HepG2 (cell line): ENCODE measurements around the gene PPY. TPM values are rescaled to one million over a fixed set of nuclear protein-coding genes. Genes with fewer than 3 reads are reported as not detected.

ENCODE experiments used
- ATAC-seq: fragments of 200-7000 bp; cut with Tn5 transposase; 3 replicates; pipeline ENCODE4 v1.9.1; 2020; ENCODE audit warnings: mild to moderate bottlenecking, moderate library complexity
- BruUV-seq: library from RNA; stranded (reverse); fragments of 400-500 nt; replicated peaks from 2 replicates; lab custom pipeline; 2021; lab: Mats Ljungman, UMichigan
- CTCF ChIA-PET: fragments of 300-600 bp; formaldehyde crosslinking; extraction: SDS; loops from one replicate; lab custom pipeline; 2021; ENCODE audit warnings: low total read pairs, inconsistent platforms, low intra/inter-chr PET ratio; lab: Yijun Ruan, JAX
- POLR2A ChIA-PET: fragments of 350-600 bp; sonication (Branson Sonifier 250); formaldehyde crosslinking; loops from one replicate; lab custom pipeline; 2020; ENCODE audit warnings: antibody characterized with exemption, inconsistent platforms; lab: Yijun Ruan, JAX
- DNase-seq: peaks from one replicate; pipeline ENCODE4 v3.0.0-alpha.2; 2015; ENCODE audit warnings: low spot score
- FAIRE-seq: peaks from 3 replicates; lab custom pipeline; 2011; peaks lifted over from hg19 to GRCh38; lab: Jason Lieb, UNC
- H2AFZ ChIP-seq: one replicate; pipeline ENCODE4 v1.6.1; 2011; ENCODE audit warnings: low read length, inconsistent platforms
- H3K27ac ChIP-seq: fragments of 300-600 bp; 3 replicates; pipeline ENCODE4 v1.8.0; 2011; ENCODE audit warnings: mixed run types, mild to moderate bottlenecking, mixed read lengths, low read length, inconsistent platforms; ENCODE audit not compliant: insufficient read depth; ENCODE audit errors: extremely low read length
- H3K27me3 ChIP-seq, 2 experiments: fragments of 200-600 bp in 1 of 2; 2 replicates in 1 of 2; 3 replicates in 1 of 2; pipeline versions ENCODE4 v1.6.0 to v1.8.0; 2011; ENCODE audit warnings: low read length in 2 of 2, mild to moderate bottlenecking in 2 of 2, moderate library complexity in 2 of 2, inconsistent platforms in 1 of 2; ENCODE audit not compliant: insufficient read depth in 2 of 2, control insufficient read depth in 1 of 2
- H3K36me3 ChIP-seq, 2 experiments: fragments of 200-600 bp in 1 of 2; replicated peaks in 1 of 2; 2 replicates in 1 of 2; 3 replicates in 1 of 2; pipeline versions ENCODE4 v1.5.1 to v1.8.0; 2011; ENCODE audit warnings: low read length in 2 of 2, inconsistent platforms in 1 of 2; ENCODE audit not compliant: insufficient read depth in 2 of 2, control insufficient read depth in 1 of 2
- H3K4me1 ChIP-seq: 2 replicates; pipeline ENCODE4 v1.5.1; 2012; ENCODE audit warnings: low read length, inconsistent platforms; ENCODE audit not compliant: insufficient read depth
- H3K4me2 ChIP-seq: 2 replicates; pipeline ENCODE4 v1.6.0; 2011; ENCODE audit warnings: low read depth, low read length, inconsistent platforms
- H3K4me3 ChIP-seq, 3 experiments: fragments of 200-600 bp in 1 of 3; sonication (generic), shearing (Covaris generic) in 1 of 3; replicated peaks in 1 of 3; 2 replicates each; pipeline ENCODE4 v1.5.1; 2011 to 2016; ENCODE audit warnings: low read length in 3 of 3, inconsistent platforms in 2 of 3, low read depth in 2 of 3, mild to moderate bottlenecking in 2 of 3, control low read depth in 1 of 3, mixed read lengths in 1 of 3; ENCODE audit not compliant: insufficient read depth in 1 of 3
- H3K79me2 ChIP-seq: one replicate; pipeline ENCODE4 v1.6.1; 2011; ENCODE audit warnings: low read length, inconsistent platforms; ENCODE audit not compliant: insufficient read depth
- H3K9ac ChIP-seq: 2 replicates; pipeline ENCODE4 v1.6.0; 2011; ENCODE audit warnings: mild to moderate bottlenecking, low read depth, low read length, inconsistent platforms; ENCODE audit not compliant: insufficient read depth
- H3K9me3 ChIP-seq: 2 replicates; pipeline ENCODE4 v1.5.1; 2012; ENCODE audit warnings: mild to moderate bottlenecking, low read length
- H4K20me1 ChIP-seq: 2 replicates; pipeline ENCODE4 v1.6.0; 2011; ENCODE audit warnings: inconsistent platforms, mild to moderate bottlenecking, low read length, moderate library complexity; ENCODE audit not compliant: insufficient read depth
- ELF1 ChIP-seq: sonication (generic); formaldehyde crosslinking; IDR thresholded peaks from 2 replicates; pipeline ENCODE4 v1.4.0; 2020; ENCODE audit warnings: missing genetic modification reagents
- PHF20 ChIP-seq: sonication (generic); formaldehyde crosslinking; IDR thresholded peaks from 2 replicates; pipeline ENCODE4 v1.5.0; 2020; ENCODE audit warnings: mild to moderate bottlenecking, missing genetic modification reagents
- RAD21 ChIP-seq: fragments of 450-650 bp; formaldehyde crosslinking; IDR thresholded peaks from 2 replicates; pipeline ENCODE4 v1.5.0; 2020; ENCODE audit warnings: mild to moderate bottlenecking
- ZNF33A ChIP-seq: sonication (generic); formaldehyde crosslinking; IDR thresholded peaks from 2 replicates; pipeline ENCODE4 v1.5.1; 2020; ENCODE audit warnings: missing genetic modification reagents, mild to moderate bottlenecking, moderate library complexity, borderline replicate concordance
- WGBS: methylation state at CpG from one replicate; pipeline ENCODE4 v1.1.6; 2017; ENCODE audit warnings: low lambda C conversion rate; 5-methylcytosine and 5-hydroxymethylcytosine counted together
- in situ Hi-C: cut with HindIII; loops from 2 replicates; pipeline ENCODE4 v1.10.0; 2017; ENCODE audit warnings: low pct_unique_long_range_greater_than_20kb; ENCODE audit not compliant: extremely low pct_ligation_motif_present
- intact Hi-C: fragments of 100-400 bp; cut with micrococcal nuclease; formaldehyde crosslinking; loops from one replicate; pipeline ENCODE4 v1.10.0; 2022; ENCODE audit not compliant: unreplicated experiment
- polyA plus RNA-seq, 8 experiments: library from polyadenylated mRNA; depleted of rRNA in 3 of 8; stranded (reverse) in 7 of 8; unstranded in 1 of 8; fragments of >200 nt; fragmentation: Illumina TruSeq in 4 of 8; extraction: Trizol in 4 of 8; gene quantifications; 2 replicates each; pipeline versions ENCODE4 v1.2.1 to v1.2.3, GENCODE V29; 2011 to 2016; ENCODE audit warnings: low read depth in 4 of 8, missing spikeins in 1 of 8, mixed read lengths in 1 of 8; ENCODE audit not compliant: insufficient read depth in 1 of 8
- total RNA-seq, 5 experiments: library from RNA; depleted of rRNA; stranded (reverse); fragments of >200 nt; fragmentation: Illumina TruSeq; extraction: Trizol; gene quantifications; 2 replicates each; pipeline ENCODE4 v1.2.3, GENCODE V29; 2016; ENCODE audit warnings: low read depth in 1 of 5
- TF ChIP-seq, protein P1 (sequence below): IDR thresholded peaks from 2 replicates; pipeline ENCODE4 v1.6.1; 2016; ENCODE audit warnings: low read depth, borderline replicate concordance
- TF ChIP-seq, protein P2 (sequence below): sonication (generic); formaldehyde crosslinking; IDR thresholded peaks from 2 replicates; pipeline ENCODE4 v1.4.0; 2020; ENCODE audit warnings: mild to moderate bottlenecking, low read depth, missing genetic modification reagents
- TF ChIP-seq, protein P3 (sequence below): sonication (generic); formaldehyde crosslinking; IDR thresholded peaks from 2 replicates; pipeline ENCODE4 v1.4.0; 2020; ENCODE audit warnings: missing genetic modification reagents, mild to moderate bottlenecking, borderline replicate concordance

The PPY gene
- total and polyA plus RNA-seq, 2 of the 13 experiments (the other 11 are each of a cell fraction or from before 2014, with no cell fraction given), result not detected

DNA sequence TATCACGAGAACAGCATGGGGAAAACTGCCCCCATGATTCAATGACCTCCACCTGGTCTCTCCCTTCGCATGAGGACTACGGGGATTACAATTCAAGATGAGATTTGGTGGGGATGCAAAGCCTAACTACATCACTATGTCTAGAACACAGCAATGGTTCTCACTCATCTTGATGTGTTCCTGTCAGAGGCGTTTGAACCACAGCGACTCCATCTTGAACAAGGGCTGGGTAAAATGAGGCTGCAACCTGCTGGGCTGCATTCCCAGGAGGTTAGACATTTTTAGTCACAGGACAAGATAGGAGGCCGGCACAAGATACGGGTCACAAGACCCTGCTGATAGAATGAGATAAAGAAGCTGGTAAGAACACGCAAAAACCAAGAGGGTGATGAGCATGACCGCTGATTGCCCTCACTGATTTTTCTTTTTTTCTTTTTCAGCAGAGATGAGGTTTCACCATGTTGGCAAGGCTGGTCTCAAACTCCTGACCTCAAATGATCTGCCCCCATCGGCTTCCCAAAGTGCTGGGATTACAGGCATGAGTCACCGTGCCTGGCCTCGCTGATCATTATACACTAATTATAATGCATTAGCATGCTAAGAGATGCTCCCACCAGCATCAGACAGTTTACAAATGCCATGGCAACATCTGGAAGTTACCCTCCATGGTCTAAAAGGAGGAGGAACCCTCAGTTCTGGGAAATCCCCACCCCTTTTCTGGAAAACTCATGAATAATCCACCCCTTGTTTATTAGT is 3.0 kb upstream of the PPY start:
- ATAC-seq (no peak), FAIRE-seq (no peak)
- H3K27ac ChIP-seq, result no peak overlapping the region
- intact Hi-C loops, result no loop called here
- no peaks in the 10 kb centered on the region for H3K4me1 ChIP-seq
- no peaks in the 10 kb centered on the region for H3K9me3 ChIP-seq
- peaks cover 25 to 76% of the 10 kb centered on the region in 2 experiments for H3K27me3 ChIP-seq
- H3K4me3 ChIP-seq, result no peak overlapping the region
- H3K4me2 ChIP-seq, result no peak overlapping the region
- TF ChIP-seq, protein P1, sequence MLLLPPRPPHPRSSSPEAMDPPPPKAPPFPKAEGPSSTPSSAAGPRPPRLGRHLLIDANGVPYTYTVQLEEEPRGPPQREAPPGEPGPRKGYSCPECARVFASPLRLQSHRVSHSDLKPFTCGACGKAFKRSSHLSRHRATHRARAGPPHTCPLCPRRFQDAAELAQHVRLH (CRISPR knock-in tag), result no peak
- no peak for TF ChIP-seq ZNF33A (CRISPR knock-in tag)
- TF ChIP-seq PHF20 (CRISPR knock-in tag), result no peak
- TF ChIP-seq, all 625 proteins: peak for 0
- WGBS, result 38% methylated on average over 12 of the region's 12 CpGs
- Histone ChIP-seq H3K79me2 (no peaks in the 10 kb centered on the region), H2AFZ (no peak overlapping the region), H3K36me3 (no peaks in the 10 kb centered on the region), H4K20me1 (no peaks in the 10 kb centered on the region), H3K9ac (no peak overlapping the region)
- BruUV-seq, result no TSS peak
- ChIA-PET POLR2A (no interaction called here), CTCF (interaction anchor here (1.2 to 7.7 kb wide), 2 partner anchors 50 to 96 kb away, joined by 3 to 128 read pairs; no protein-coding TSS in a partner anchor)
- in situ Hi-C loops, result loop anchor here (10.0 kb wide), 1 partner anchor 100 kb away; no protein-coding TSS in a partner anchor
- DNase-seq, result no peak

DNA sequence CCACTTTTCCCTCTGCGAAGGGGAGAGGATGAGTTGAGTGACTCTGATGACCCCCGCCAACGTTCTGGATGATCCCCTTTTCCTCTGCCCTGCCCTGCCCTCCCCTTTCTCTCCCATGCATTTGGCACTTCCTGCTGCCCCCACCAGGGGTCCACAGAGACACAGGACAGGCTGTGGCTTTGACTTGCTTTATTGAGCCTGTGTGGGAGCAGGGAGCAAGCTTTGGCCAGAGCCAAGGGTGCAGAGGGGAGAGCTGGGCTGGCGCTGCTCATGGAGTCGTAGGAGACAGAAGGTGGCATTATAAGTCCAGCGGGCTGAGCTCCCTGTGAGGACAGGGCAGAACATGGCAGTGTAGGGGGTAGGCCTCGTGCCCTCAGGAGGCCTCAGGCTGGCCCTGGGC is 1.6 kb downstream of the PPY start:
- in situ Hi-C loops (loop anchor here (5.0 to 10.0 kb wide), 3 partner anchors 52 to 232 kb away; partner anchors contain the start of gene ASB16), intact Hi-C loops (loop anchor here (1.0 kb wide), 1 partner anchor 101 kb away; no protein-coding TSS in a partner anchor)
- no peak overlapping the region for H3K4me2 ChIP-seq
- H4K20me1 ChIP-seq, result no peaks in the 10 kb centered on the region
- H3K9ac ChIP-seq, result no peak overlapping the region
- no peak overlapping the region for H2AFZ ChIP-seq
- under 1% methylated on average over 6 of the region's 7 CpGs for WGBS
- H3K9me3 ChIP-seq, result no peaks in the 10 kb centered on the region
- peaks cover 5% of the 10 kb centered on the region for H3K4me1 ChIP-seq
- ChIA-PET CTCF (interaction anchor here (1.2 to 7.7 kb wide), 2 partner anchors 54 to 101 kb away, joined by 7 to 128 read pairs; no protein-coding TSS in a partner anchor), POLR2A (interaction anchor here (1.4 kb wide), 1 partner anchor 61 kb away, joined by 3 read pairs; no protein-coding TSS in a partner anchor)
- no peak overlapping the region for H3K4me3 ChIP-seq
- DNase-seq (peak; percentile 73), ATAC-seq (peak; percentile 87), FAIRE-seq (peak; percentile 32)
- H3K27ac ChIP-seq, result no peak overlapping the region
- no TSS peak for BruUV-seq
- H3K27me3 ChIP-seq, result peaks cover 18 to 73% of the 10 kb centered on the region in 2 experiments
- H3K36me3 ChIP-seq, result no peaks in the 10 kb centered on the region
- no peaks in the 10 kb centered on the region for H3K79me2 ChIP-seq
- TF ChIP-seq, protein P2, sequence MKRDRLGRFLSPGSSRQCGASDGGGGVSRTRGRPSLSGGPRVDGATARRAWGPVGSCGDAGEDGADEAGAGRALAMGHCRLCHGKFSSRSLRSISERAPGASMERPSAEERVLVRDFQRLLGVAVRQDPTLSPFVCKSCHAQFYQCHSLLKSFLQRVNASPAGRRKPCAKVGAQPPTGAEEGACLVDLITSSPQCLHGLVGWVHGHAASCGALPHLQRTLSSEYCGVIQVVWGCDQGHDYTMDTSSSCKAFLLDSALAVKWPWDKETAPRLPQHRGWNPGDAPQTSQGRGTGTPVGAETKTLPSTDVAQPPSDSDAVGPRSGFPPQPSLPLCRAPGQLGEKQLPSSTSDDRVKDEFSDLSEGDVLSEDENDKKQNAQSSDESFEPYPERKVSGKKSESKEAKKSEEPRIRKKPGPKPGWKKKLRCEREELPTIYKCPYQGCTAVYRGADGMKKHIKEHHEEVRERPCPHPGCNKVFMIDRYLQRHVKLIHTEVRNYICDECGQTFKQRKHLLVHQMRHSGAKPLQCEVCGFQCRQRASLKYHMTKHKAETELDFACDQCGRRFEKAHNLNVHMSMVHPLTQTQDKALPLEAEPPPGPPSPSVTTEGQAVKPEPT, result no peak
- TF ChIP-seq, protein P3, sequence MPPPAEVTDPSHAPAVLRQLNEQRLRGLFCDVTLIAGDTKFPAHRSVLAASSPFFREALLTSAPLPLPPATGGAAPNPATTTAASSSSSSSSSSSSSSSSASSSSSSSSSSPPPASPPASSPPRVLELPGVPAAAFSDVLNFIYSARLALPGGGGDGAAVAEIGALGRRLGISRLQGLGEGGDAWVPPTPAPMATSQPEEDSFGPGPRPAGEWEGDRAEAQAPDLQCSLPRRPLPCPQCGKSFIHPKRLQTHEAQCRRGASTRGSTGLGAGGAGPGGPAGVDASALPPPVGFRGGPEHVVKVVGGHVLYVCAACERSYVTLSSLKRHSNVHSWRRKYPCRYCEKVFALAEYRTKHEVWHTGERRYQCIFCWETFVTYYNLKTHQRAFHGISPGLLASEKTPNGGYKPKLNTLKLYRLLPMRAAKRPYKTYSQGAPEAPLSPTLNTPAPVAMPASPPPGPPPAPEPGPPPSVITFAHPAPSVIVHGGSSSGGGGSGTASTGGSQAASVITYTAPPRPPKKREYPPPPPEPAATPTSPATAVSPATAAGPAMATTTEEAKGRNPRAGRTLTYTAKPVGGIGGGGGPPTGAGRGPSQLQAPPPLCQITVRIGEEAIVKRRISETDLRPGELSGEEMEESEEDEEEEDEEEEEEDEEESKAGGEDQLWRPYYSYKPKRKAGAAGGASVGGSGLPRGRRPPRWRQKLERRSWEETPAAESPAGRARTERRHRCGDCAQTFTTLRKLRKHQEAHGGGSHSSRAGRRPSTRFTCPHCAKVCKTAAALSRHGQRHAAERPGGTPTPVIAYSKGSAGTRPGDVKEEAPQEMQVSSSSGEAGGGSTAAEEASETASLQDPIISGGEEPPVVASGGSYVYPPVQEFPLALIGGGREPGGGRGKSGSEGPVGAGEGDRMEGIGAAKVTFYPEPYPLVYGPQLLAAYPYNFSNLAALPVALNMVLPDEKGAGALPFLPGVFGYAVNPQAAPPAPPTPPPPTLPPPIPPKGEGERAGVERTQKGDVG (CRISPR knock-in tag), result 0 out of 2 replicates have a peak, but pooled peaks have one; percentile 52
- TF ChIP-seq ELF1 (CRISPR knock-in tag), result peak; percentile 46; the same call in 1 of the 2 replicates
- TF ChIP-seq RAD21 (CRISPR knock-in tag), result peak; percentile 86
